ENCODE measurements around the gene PAGR1. TPM values are rescaled to one million over a fixed set of nuclear protein-coding genes. Genes with fewer than 3 reads are reported as not detected.

PAGR1 gene
- total and polyA plus RNA-seq, 2 of the 13 experiments (the other 11 are each of a cell fraction or from before 2014, with no cell fraction given) = 9.8 to 66.4 TPM

DNA sequence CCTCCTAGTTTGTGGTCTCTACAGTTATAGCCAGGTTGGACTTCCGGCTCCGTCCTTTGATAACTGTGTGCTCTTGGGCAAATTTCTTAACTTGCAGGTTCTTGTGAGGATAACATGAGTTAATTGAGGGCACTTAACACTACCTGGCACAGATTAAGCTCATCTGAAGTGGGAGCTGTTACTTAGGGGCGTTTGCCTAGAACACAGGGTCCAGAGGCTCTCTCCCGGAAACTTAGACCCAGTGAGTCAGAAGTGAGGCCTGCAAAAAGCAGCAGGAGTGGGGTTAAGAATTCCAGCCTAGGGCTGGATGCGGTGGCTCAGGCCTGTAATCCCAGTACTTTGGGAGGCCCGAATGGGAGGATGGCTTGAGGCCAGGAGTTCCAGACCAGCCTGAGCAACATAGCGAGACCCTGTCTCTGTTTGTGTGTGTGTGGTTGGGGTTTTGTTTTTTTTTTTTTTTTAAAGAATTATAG, 5.7 kb downstream of the PAGR1 start:
- ChIA-PET CTCF (ENCODE audit: low intra/inter-chr PET ratio, low total read pairs) (interaction anchor here (3.3 kb wide), 1 partner anchor 27 kb away, joined by 12 read pairs; no protein-coding TSS in a partner anchor), POLR2A (interaction anchor here (0.6 to 7.0 kb wide), 15 partner anchors 5 to 78 kb away, joined by 3 to 145 read pairs (median 6); partner anchors contain the start of genes ASPHD1, CDIPT, KIF22 and PRRT2)
- 26% methylated on average over 7 of the region's 7 CpGs for WGBS (ENCODE audit: low lambda C conversion rate)
- H3K27me3 ChIP-seq (ENCODE audit: control insufficient read depth in 1 of 2, insufficient read depth in 2 of 2, low read length in 2 of 2) = no peaks in the 10 kb centered on the region; a peak in 2 of 5 replicates
- FAIRE-seq (no peak), ATAC-seq (0 out of 3 replicates have a peak, but pooled peaks have one; percentile 3), DNase-seq (ENCODE audit: low spot score) (no peak)
- peaks cover 98% of the 10 kb centered on the region for H3K4me1 ChIP-seq (ENCODE audit: insufficient read depth, low read length)
- peaks cover 5% of the 10 kb centered on the region; the same call in 1 of the 2 replicates for H4K20me1 ChIP-seq (ENCODE audit: insufficient read depth, low read length)
- in situ Hi-C loops (cut with HindIII; ENCODE audit: extremely low pct_ligation_motif_present, low pct_unique_long_range_greater_than_20kb) = loop anchor here (25.0 kb wide), 1 partner anchor 841 kb away; the partner anchor contains the start of genes FBRS and PRR14
- peak overlapping the region; percentile 53 for H3K27ac ChIP-seq (ENCODE audit: extremely low read length, insufficient read depth, low read length)
- peak overlapping the region; percentile 86 for H3K4me2 ChIP-seq (ENCODE audit: low read depth, low read length)
- no peaks in the 10 kb centered on the region for H3K9me3 ChIP-seq (ENCODE audit: low read length)
- H2AFZ ChIP-seq (ENCODE audit: low read length) = no peak overlapping the region
- no TSS peak for BruUV-seq (replicated peaks)
- peak overlapping the region; percentile 56 for H3K9ac ChIP-seq (ENCODE audit: insufficient read depth, low read depth, low read length)
- H3K36me3 ChIP-seq (replicated peaks in 1 of 2; ENCODE audit: control insufficient read depth in 1 of 2, insufficient read depth in 2 of 2, low read length in 2 of 2) = peaks cover 0 to 9% of the 10 kb centered on the region in 2 experiments; a peak in 2 of 5 replicates
- H3K79me2 ChIP-seq (ENCODE audit: insufficient read depth, low read length) = peaks cover 25% of the 10 kb centered on the region
- intact Hi-C loops (cut with micrococcal nuclease; ENCODE audit: unreplicated experiment) = no loop called here
- peak overlapping the region; percentile 59 to 71 (median 71) for H3K4me3 ChIP-seq (replicated peaks in 1 of 3; ENCODE audit: insufficient read depth in 1 of 3, low read depth in 2 of 3, low read length in 3 of 3)
- TF ChIP-seq GZF1 (CRISPR knock-in tag; IDR thresholded peaks at IDR 0.05) (no peak), MEF2D (CRISPR knock-in tag; IDR thresholded peaks at IDR 0.05) (0 out of 2 replicates have a peak, but pooled peaks have one; percentile 14), GABPA (IDR thresholded peaks at IDR 0.05; ENCODE audit: low read depth, low read length) (no peak), GABPA (CRISPR knock-in tag; IDR thresholded peaks at IDR 0.05; ENCODE audit: low read depth) (peak; percentile 60; the same call in 1 of the 2 replicates), SYNCRIP (IDR thresholded peaks at IDR 0.05; ENCODE audit: insufficient read depth, low read depth, low read length) (no peak), SSRP1 (CRISPR knock-in tag; IDR thresholded peaks at IDR 0.05) (peak; percentile 93), CREB1 (IDR thresholded peaks at IDR 0.05) (no peak), CREB1 (CRISPR knock-in tag; IDR thresholded peaks at IDR 0.05) (no peak), ZEB1 (IDR thresholded peaks at IDR 0.05; ENCODE audit: insufficient replicate concordance, low read depth) (peak; percentile 12), ZFX (CRISPR knock-in tag; IDR thresholded peaks at IDR 0.05; ENCODE audit: low read depth) (0 out of 2 replicates have a peak, but pooled peaks have one; percentile 47), FOSL2 (CRISPR knock-in tag; IDR thresholded peaks at IDR 0.05) (peak; percentile 65), DPF2 (CRISPR knock-in tag; IDR thresholded peaks at IDR 0.05; ENCODE audit: borderline replicate concordance, low read depth) (no peak), ZFY (CRISPR knock-in tag; IDR thresholded peaks at IDR 0.05) (peak; percentile 44; the same call in 1 of the 2 replicates), ZNF691 (CRISPR knock-in tag; IDR thresholded peaks at IDR 0.05; ENCODE audit: borderline replicate concordance, low read depth) (no peak), SPEN (CRISPR knock-in tag; IDR thresholded peaks at IDR 0.05; ENCODE audit: low read depth) (0 out of 2 replicates have a peak, but pooled peaks have one; percentile 35)
- TF ChIP-seq, protein P1, sequence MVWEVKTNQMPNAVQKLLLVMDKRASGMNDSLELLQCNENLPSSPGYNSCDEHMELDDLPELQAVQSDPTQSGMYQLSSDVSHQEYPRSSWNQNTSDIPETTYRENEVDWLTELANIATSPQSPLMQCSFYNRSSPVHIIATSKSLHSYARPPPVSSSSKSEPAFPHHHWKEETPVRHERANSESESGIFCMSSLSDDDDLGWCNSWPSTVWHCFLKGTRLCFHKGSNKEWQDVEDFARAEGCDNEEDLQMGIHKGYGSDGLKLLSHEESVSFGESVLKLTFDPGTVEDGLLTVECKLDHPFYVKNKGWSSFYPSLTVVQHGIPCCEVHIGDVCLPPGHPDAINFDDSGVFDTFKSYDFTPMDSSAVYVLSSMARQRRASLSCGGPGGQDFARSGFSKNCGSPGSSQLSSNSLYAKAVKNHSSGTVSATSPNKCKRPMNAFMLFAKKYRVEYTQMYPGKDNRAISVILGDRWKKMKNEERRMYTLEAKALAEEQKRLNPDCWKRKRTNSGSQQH (CRISPR knock-in tag; IDR thresholded peaks at IDR 0.05; ENCODE audit: low read depth) = 0 out of 2 replicates have a peak, but pooled peaks have one; percentile 35
- TF ChIP-seq, protein P2, sequence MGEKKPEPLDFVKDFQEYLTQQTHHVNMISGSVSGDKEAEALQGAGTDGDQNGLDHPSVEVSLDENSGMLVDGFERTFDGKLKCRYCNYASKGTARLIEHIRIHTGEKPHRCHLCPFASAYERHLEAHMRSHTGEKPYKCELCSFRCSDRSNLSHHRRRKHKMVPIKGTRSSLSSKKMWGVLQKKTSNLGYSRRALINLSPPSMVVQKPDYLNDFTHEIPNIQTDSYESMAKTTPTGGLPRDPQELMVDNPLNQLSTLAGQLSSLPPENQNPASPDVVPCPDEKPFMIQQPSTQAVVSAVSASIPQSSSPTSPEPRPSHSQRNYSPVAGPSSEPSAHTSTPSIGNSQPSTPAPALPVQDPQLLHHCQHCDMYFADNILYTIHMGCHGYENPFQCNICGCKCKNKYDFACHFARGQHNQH (CRISPR knock-in tag; IDR thresholded peaks at IDR 0.05) = peak; percentile 17; the same call in 1 of the 2 replicates
- TF ChIP-seq, protein P3, sequence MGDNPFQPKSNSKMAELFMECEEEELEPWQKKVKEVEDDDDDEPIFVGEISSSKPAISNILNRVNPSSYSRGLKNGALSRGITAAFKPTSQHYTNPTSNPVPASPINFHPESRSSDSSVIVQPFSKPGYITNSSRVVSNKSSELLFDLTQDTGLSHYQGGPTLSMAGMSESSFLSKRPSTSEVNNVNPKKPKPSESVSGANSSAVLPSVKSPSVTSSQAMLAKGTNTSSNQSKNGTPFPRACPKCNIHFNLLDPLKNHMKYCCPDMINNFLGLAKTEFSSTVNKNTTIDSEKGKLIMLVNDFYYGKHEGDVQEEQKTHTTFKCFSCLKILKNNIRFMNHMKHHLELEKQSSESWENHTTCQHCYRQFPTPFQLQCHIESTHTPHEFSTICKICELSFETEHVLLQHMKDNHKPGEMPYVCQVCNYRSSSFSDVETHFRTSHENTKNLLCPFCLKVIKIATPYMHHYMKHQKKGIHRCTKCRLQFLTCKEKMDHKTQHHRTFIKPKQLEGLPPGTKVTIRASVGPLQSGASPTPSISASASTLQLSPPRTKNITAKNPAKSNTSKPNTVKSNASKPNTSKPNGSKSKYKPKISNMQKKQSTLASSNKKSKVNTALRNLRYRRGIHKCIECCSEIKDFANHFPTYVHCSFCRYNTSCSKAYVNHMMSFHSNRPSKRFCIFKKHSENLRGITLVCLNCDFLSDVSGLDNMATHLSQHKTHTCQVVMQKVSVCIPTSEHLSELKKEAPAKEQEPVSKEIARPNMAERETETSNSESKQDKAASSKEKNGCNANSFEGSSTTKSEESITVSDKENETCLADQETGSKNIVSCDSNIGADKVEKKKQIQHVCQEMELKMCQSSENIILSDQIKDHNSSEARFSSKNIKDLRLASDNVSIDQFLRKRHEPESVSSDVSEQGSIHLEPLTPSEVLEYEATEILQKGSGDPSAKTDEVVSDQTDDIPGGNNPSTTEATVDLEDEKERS (CRISPR knock-in tag; IDR thresholded peaks at IDR 0.05) = no peak

Data from HepG2 (cell line).